HL-60/S4 treated with phorbol 12-myristate 13-acetate at 8.2 ng/mL for 4 days and 3 days (cell line): ENCODE results near the gene ALDH3B2.
"Not testable (repeated sequence)": the region's sequence is repeated elsewhere in the genome, so short reads cannot be mapped to it uniquely, and the experiment has no call there.

ENCODE experiments used
- in situ Hi-C: fragments of 300-500 bp; cut with MboI; formaldehyde crosslinking; loops from 2 replicates; pipeline ENCODE4 v1.15.0; 2022; ENCODE audit warnings: low sequenced_read_pairs

ALDH3B2 gene

DNA sequence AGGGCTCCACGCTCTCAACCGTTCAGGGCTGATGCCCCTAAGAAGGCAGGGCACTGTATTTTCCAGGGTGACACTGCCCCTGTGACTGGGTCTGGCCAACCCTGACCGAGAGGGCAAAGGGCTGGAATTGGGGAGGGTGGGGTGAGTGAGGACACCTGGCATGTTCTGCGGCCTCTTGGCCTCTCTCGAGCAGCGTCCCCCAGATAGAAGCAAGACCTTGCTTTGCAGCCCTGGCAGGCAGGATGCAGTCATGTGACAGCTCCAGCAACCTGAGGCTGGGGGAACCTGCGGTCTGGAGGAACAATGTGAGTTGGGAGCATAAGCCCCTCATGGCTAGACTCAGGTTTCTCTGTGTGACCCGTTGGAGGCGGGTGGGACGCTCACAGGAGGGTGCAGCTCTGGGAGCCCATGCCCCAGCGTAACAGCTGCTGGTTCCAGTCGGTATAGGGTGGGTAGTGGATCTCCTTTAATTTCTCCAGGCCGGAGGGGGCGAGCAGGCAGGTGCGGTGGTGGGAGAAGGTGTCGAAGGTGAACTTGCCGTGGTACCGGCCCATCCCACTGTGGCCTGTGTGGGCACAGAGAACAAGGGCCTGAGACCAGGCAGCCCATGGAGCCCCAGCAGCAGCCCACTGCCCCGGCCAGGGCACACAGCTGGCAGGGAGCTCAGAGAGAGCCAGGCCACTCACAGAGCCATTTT lies 11.4 kb downstream of the ALDH3B2 start:
- in situ Hi-C loops, result no loop called here

DNA sequence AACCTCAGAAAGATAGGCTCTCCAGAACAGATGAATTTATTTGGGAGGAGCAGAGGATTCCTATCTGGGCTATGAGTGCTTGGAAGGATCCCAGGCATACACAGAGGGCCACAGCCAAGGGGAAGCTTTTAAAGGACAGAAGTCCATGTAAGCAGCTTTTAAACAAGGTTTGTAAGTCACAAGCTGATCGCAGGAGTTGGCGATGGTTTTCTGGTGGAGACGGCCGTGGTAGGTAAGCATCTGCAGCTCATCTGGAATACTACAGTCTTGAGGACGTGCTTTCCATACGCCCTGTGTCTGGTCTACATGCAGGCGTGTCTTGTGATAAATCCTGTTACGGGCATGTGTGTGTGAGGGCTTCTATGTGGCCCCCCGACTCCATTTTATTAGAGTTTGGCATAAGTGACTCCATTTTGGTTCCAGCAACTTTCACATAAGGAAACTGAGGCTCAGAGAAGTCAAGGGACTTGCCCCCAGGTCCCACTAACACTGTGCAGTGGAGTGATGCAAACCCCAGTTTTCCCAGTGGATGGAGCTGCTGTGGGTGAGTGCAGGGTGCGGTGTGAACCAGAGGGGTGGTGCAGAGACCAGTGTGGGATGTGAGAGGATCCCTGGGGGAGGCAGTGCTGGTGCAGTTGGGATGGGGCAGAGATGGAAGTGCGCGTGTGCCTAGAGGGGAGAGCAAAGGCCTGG lies 12.1 kb downstream of the ALDH3B2 start:
- in situ Hi-C loops, result no loop called here

DNA sequence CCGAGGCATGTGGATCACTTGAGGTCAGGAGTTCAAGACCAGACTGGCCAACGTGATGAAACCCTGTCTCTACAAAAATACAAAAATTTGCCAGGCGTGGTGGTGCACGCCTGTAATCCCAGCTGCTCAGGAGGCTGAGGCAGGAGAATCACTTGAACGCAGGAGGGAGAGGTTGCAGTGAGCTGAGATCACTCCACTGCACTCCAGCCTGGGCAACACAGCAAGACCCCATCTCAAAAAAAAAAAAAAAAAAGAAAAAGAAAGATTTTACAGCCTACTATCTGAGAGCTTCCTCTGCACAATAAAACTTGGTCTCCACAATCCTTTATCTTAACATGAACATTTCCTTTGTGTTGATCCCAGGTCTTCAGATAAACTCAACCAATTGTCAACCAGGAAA lies 13.7 kb downstream of the ALDH3B2 start:
- in situ Hi-C loops, result not testable (repeated sequence)

DNA sequence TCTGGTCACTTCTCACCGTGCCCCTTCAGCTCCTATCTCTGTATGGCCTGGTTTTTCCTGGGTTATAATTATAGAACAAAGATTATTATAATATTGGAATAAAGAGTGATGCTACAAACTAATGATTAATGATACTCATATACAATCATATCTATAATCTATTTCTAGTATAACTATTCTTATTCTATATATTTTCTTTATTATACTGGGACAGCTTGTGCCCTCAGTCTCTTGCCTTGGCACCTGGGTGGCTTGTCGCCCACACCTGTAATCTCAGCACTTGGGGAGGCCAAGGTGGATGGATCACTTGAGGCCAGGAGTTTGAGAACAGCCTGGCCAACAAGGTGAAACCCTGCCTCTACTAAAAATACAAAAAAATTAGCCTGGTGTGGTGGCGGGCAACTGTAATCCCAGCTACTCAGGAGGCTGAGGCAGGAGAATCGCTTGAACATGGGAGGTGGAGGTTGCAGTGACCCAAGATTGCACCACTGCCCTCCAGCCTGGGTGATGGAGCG lies 14.7 kb downstream of the ALDH3B2 start:
- in situ Hi-C loops, result not testable (repeated sequence)

DNA sequence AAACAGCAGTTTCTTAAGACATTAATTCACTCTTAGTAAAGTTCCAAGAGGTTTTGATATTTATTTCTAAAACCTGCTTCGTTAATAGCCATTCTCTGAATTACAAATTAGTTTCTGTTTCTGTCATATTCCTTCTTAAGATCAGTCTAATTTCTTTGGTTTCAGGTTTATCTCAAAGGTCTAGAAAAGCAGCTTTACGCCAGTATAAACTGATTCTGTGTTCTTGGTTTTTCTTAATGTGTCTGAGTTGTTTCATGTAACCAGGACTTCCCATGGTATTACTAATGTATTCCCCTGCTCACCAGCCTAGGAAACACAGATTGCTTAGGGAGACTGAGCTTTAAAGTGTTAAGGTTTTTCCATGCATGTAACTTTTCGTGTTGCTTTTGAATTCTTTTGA lies 17.1 kb downstream of the ALDH3B2 start:
- in situ Hi-C loops, result no loop called here

DNA sequence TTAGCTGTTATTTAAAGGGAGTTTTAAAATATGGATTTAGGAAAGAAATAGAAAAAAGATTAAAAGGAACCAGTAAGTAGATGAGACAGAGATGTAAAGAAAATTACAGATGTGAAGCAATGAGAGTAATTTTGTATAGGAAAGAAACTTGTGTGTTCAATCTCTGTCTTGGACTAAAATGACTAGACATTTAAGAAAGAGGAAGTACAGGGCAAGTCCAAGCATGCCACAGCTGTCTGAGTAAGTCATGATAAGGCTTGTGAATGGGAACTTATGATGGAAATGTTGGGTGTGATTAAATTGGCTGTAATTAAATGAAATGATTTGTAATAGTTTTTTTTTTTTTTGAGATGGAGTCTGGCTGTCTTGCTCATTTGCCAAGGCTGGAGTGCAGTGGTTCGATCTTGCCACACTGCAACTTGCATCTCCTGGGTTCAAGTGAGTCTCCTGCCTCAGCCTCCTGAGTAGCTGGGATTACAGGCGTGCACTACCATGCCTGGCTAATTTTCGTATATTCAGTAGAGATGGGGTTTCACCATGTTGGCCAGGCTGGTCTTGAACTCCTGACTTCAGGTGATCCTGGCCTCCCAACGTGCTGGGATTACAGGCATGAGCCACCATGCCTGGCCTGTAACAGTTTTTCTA lies 18.0 kb downstream of the ALDH3B2 start:
- in situ Hi-C loops, result no loop called here

DNA sequence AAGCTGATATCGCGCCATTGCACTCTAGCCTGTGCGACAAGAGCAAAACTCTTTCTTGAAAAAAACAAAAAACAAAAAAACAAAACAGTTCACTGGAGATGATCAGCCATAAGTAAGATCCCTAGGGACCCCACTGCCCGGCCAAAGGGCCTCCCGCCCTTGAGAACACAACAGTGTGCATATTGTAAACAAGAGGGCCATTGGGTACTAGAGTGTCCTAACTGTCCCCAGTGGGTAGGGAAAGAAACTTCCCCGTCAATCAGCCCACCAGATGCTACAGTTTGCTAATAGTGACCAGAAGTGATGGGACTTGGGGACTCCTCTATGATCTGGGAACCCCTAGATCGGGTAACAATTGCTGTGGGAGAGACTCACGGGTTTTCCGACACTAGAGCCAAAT lies 20.2 kb downstream of the ALDH3B2 start:
- in situ Hi-C loops, result no loop called here

DNA sequence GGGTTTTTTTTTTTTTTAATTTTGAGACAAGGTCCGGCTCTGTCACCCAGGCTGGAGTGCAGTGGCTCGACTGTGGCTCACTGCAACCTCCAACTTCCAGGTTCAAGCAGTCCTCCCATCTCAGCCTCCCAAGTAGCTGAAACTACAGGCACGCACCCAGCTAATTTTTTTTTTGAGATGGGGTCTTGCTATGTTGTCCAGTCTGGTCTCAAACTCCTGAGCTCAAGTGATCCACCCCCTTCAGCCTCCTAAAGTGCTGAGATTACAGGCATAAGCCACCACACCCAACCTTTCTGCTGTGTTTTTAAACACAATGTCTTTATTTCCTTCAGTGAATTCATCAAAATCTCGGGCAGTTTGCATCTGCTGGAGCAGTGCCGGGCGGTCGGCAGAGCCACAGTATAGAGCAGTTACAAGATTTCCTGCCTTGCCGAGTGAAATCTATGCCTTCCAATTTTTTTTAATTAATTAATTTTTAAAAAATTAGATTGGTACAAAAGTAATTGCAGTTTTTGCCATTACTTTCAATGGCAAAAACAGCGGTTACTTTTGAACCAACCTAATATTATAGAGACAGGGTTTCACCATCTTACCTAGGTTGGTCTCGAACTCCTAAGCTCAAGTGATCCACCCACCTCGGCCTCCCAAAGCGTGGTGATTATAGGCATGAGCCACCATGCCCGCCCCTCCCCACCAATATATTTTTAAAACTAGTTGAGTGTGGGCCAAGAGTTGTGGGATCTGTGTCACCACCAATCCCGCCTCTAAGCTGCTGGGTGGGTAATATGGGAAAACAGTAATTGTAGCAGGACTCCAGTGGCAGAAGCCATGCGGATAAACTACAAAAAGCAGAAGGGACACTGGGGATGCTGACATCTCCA lies 21.2 kb downstream of the ALDH3B2 start:
- in situ Hi-C loops, result no loop called here

DNA sequence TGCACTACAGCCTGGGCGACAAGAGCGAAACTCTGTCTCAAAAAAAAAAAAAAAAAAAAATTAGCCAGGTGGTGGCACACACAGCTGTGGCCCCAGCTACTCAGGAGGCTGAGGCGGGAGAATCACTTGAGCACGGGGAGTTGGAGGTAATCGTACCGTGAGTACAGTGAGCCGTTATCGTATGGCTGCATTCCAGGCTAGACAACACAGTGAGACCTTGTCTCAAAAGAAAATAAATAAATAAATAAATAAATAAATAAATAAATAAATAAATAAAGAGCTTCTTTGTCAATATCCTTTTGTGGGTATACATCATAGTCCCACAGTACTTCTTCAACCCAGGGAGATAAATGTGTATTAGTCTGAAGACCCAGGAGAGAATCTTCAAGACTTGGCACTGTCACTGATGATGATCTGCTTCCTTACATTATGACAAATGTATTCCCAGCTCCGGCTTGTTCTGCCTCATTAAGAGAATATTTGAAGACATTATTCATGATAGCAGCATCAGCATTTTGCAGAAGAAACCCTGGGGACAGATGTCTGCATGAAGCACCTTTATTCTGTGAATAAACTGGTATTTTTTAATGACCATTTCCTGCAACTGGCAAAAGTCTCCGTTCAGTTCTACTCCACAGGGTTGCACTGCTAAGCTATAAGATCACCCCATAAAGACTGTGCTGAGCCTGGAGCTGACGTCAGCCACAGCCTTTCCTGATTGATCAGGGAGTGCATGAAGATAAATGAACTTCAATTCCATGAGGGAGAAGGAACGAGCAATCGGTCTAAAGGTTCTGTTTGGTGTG lies 22.2 kb downstream of the ALDH3B2 start:
- in situ Hi-C loops, result no loop called here

DNA sequence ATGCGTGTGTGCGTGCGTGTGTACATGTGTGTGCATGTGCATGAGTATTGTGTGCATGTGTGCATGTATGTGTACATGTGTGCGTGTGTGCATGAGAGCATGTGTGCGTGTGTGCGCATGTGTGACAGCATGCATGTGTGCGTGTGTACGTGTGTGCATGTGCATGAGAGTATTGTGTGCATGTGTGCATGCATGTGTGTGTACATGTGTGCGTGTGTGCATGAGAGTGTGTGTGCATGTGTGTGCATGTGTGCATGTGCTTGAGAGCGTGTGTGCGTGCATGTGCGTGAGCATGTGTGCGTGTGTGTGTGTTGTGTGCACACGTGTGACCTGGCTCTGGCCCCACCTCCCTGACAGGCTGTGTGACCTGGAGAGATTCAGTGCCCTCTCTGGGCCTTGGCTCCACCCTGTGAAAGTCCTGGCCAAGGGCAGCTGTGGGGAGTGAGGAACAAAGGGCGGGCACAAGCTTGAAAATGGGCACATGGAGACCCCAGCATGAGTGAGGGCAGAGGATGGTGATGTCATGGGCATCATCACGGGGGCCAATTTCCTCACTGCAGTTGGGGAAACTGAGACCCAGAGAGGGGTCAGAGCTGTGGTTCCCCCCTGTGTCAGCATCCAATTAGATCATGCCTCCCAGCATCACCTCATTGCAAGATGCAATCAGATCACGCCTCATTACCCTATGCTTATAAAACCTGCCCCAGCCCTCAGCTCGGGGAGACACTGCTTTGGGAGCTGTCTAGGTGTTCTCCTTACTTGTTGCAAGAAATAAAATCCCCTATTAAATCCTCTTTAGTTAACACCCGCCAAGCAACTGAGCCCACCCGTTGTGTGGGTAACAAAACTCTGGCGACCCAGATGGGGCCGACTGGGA lies 24.6 kb downstream of the ALDH3B2 start:
- in situ Hi-C loops, result no loop called here

DNA sequence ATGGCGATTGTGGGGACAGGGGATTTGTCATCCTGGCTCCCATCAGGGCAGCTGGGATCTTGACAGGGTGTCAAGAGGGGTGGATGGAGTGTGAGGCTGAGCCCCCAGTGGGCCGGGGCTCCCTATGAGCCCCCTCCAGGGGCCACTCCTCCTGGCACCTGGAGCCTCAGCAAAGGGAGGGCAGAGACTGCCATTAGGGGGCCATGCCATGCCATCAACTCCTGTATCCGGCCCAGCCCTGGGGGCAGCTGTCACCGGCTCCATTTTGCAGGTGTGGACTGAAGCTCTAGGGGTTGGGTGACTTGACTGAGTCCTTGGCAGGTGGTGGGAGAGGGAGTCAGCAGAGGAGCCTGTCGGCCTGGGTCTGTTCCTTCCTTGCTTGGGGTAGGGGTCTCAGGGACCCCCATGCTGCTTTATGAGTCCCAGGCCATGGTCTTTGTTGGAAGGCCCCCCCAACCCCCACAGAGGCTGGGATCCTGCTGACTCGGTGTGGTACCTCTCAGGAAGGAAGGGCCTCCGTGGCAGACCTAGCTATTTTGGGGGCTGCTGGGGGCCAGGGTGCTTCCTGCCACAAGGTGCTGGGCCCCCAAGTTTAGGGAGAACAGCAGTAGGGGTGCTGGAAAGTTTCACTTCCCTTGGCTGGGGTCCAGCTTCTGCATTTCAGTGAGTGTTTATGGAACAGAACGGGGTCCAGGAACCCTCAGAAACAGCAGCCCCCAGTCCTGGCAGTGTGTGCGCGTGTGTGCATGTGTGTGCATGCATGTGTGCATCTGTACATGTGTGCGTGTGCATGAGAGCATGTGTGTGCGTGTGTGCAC lies 25.4 kb downstream of the ALDH3B2 start:
- in situ Hi-C loops, result no loop called here

DNA sequence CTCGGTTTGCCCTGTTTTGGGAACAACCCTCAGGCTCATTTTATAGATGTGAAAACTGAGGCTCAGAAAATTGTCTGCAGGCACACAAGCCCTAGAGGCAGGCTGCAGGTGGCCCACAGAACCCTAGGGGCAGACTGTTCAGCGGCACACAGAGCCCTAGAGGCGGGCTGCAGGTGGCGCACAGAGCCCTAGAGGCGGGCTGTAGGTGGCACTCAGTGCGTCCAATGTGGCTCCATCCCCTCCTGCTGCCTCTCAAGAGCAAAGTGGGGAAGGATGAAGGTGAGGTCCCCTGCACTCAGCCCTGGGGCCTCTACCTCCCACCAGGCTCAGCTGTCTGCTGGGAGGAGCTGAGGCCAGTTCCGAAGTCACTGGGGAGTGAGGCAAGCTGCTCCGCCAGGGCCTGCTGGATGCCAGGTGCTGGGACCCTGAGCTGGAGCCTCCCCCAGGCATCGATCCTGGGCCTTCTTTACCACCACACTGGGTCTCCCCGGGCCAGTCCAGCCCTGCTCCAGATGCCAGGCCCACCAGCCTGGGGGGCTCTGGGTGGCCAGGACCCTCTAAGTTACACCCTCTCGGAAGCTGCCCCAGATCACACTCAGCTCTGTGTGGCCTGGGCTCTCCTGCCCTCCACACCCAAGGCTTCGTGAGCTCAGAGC lies 26.2 kb downstream of the ALDH3B2 start:
- in situ Hi-C loops, result no loop called here

DNA sequence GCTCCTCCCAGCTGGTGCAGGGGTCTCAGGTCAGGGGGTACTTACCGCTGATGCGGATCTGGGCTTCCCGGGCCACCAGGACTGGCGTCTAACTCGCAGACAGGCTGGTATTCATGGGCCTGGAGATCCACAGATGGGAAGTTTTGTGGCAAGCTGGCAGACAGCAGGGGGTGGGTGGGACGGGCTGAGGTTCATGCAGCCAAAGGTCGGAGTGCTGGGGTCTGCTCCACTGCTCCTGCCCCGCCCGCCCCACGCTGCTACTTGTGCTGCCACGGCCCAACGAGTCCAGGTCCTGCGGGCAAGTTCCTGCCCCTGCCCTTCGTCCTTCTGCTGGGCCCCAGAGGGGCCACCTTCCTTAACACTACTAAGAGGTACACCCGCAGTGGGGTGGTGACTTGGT lies 27.0 kb downstream of the ALDH3B2 start:
- in situ Hi-C loops, result no loop called here

DNA sequence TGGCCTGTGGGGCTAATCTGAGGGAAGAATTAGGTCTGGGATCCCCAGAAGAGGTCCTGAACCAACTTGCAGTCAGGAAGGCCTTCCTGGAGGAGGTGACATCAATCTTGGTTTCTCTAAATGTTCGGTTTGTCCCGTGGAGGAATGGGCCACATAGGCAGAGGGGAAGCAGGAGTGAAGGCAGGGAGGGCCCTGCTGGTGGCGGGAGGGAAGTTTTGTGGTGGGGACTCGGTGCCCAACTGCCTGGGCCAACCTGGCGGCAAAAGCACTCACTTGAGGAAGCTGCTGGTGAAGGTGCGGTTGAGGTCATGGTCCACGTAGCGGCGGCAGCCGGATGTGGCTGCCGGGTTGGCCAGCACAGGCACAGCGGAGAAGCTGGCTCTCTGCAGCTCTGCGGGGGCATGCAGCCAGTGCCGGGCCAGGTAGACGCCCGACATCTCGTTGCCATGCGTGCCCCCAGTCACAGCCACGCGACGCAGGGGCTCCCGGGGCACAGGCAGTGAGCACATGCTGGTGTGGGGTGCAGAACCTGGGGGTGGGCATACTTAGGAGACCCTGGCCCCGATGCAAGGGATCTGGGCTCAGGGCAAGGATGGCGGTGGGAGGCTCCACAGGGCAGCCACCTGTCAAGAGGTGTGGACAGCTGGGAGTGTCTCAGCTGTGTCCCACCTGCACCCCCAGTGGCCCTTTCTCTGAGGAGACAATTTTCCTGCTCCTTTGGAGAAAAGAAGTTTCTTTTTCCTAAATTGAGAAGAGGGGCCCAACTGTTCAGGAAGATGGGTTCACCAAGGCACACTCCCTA lies 27.7 kb downstream of the ALDH3B2 start:
- in situ Hi-C loops, result no loop called here

DNA sequence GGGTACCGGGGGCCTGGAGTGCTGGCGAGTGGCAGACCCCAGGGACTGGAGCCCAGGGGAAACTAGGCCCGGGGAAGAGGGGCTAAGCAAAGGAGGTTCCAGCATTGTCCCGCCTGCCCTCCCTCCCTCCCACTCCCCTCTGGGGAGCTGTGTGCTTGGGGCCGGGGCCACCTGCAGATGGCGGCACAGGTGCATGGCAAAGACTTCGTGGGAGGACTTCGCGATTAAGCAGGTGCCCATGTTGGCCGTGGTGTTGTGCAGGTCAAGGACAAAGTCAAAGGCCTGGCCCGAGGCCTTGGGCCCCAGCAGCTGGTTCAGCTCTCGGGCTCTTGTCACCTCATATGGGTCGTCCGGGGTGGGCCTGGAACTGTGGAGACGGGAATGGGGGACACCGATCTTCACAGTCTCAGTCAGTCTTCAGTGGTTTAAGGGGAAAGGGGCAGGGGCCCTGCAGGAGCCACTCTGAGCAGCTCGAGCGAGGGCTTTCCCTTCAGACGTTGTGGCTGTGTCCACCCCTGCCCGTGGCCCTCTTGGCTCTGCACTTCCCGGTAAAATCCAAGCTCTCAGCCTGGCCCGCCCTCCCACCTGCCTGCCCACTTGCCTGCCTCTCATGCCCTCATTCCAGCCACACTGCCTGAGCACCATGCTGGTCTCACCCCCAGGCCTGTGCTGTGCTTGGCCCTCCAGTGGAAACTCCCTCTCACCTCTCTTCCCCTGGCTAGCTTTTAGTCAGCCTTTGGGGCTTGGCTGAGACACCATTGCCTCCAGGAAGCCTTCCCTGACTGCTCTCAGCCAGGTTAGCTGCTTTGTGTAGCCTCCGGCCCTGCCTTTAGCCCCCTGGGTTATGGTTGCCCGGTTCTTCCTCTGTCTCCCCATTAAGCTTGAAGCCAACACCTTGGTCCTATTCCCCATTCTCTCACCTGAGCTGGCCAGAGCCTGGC lies 28.6 kb downstream of the ALDH3B2 start:
- in situ Hi-C loops, result no loop called here
